Measurements from ENCODE around the gene ZYG11B.
"Not testable (repeated sequence)": the region's sequence is repeated elsewhere in the genome, so short reads cannot be mapped to it uniquely, and the experiment has no call there.

Gene ZYG11B

DNA sequence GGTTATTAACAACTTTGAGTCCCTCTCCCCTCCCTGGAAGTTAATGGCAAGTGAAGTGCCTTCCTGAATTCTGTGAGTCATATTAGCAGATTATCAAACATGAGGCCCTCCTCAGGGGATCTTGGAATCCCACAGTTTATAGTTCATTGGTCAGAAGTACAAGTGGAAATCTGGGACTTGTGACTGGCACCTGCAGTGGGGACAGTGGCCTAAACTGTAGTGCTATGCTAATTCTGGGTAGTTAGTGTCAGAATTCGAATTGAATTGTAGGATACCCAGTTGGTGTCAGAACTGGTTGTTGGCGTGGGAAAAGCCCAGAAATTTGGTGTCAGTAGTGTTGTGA lies 26.2 kb downstream of the ZYG11B start:
- Mint-ChIP-seq H3K36me3 (ENCODE audit: low read depth) (peaks cover 21% of the 10 kb centered on the region), H3K27ac (no peak overlapping the region), H3K4me3 (no peak overlapping the region), H3K4me1 (ENCODE audit: low read depth) (peaks cover 2% of the 10 kb centered on the region), H3K9me3 (no peaks in the 10 kb centered on the region), H3K27me3 (no peaks in the 10 kb centered on the region)
- intact Hi-C loops (cut with micrococcal nuclease) = no loop called here

DNA sequence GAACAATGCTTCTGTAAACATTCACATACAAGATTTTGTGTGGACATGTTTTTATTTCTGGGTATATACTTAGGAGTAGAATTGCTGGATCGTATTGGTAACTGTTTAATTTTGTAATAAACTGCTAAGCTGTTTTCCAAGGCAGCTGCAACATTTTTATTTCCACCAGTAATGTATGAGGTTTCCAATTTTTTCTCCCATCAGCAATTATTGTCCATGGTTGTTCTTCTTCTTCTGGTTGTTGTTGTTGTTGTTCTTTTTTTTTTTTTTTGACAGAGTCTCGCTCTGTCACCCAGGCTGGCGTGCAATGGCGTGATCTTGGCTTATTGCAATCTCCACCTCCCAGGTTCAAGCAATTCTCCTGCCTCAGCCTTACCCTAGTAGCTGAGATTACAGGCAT lies 26.9 kb downstream of the ZYG11B start:
- H3K4me1 Mint-ChIP-seq (ENCODE audit: low read depth) = no peaks in the 10 kb centered on the region
- intact Hi-C loops (cut with micrococcal nuclease) = no loop called here
- no peaks in the 10 kb centered on the region for H3K27me3 Mint-ChIP-seq
- H3K36me3 Mint-ChIP-seq (ENCODE audit: low read depth) = peaks cover 28% of the 10 kb centered on the region
- no peak overlapping the region for H3K4me3 Mint-ChIP-seq
- H3K27ac Mint-ChIP-seq = no peak overlapping the region
- no peaks in the 10 kb centered on the region for H3K9me3 Mint-ChIP-seq

DNA sequence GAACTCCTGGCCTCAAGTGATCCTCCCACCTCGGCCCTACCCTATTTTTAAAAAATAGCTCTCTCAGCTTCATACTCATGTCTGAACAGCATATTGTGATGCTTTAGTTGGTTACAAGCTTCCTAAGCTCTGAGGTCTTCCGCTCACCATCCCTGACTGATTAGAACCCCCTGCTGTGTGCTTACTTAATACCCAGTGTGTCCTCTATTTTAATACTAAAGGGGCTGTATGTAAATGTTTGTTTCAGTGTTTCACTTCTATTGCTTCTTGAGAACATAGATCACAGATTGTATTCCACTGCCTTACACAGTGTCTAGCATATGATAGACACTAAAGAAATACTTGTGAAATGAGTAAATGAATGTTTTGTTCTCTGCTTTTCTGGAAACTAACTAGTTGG lies 29.8 kb downstream of the ZYG11B start:
- intact Hi-C loops (cut with micrococcal nuclease) = no loop called here
- Mint-ChIP-seq H3K4me3 (no peak overlapping the region), H3K9me3 (no peaks in the 10 kb centered on the region), H3K27me3 (no peaks in the 10 kb centered on the region), H3K36me3 (ENCODE audit: low read depth) (peaks cover 46% of the 10 kb centered on the region), H3K4me1 (ENCODE audit: low read depth) (no peaks in the 10 kb centered on the region), H3K27ac (no peak overlapping the region)

DNA sequence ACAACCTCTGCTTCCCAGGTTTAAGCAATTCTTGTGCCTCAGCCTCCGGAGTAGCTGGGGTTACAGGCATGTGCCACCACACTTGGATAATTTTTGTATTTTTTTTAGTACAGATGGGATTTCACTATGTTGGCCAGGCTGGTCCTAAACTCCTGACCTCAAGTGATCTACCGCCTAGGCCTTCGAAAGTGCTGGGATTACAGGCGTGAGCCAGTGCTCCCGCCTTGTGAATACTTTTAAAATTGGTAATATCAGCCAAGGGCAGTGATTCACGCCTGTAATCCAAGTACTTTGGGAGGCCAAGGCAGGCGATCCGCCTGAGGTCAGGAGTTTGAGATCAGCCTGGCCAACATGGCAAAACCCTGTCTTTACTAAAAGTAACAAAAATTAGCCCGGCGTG lies 33.7 kb downstream of the ZYG11B start:
- intact Hi-C loops (cut with micrococcal nuclease) = no loop called here
- Mint-ChIP-seq H3K9me3 (no peaks in the 10 kb centered on the region), H3K4me3 (no peak overlapping the region), H3K36me3 (ENCODE audit: low read depth) (peaks cover 60% of the 10 kb centered on the region), H3K27me3 (no peaks in the 10 kb centered on the region), H3K27ac (no peak overlapping the region), H3K4me1 (ENCODE audit: low read depth) (no peaks in the 10 kb centered on the region)

- peaks cover 44% of the 10 kb centered on the region for H3K36me3 Mint-ChIP-seq (ENCODE audit: low read depth)
- H3K27me3 Mint-ChIP-seq = no peaks in the 10 kb centered on the region
- H3K27ac Mint-ChIP-seq = no peak overlapping the region
- intact Hi-C loops (cut with micrococcal nuclease) = no loop called here
- H3K9me3 Mint-ChIP-seq = no peaks in the 10 kb centered on the region
- no peak overlapping the region for H3K4me3 Mint-ChIP-seq
- peaks cover 10% of the 10 kb centered on the region for H3K4me1 Mint-ChIP-seq (ENCODE audit: low read depth)
These were observed 41.5 kb downstream of the ZYG11B start for GRCh38 chr1:52767596-52768280.

- Mint-ChIP-seq H3K4me1 (ENCODE audit: low read depth) (peaks cover 10% of the 10 kb centered on the region), H3K9me3 (no peaks in the 10 kb centered on the region), H3K27ac (no peak overlapping the region), H3K27me3 (no peaks in the 10 kb centered on the region), H3K36me3 (ENCODE audit: low read depth) (peaks cover 54% of the 10 kb centered on the region), H3K4me3 (no peak overlapping the region)
- intact Hi-C loops (cut with micrococcal nuclease) = no loop called here
These were observed 43.2 kb downstream of the ZYG11B start for GRCh38 chr1:52769346-52770033.

DNA sequence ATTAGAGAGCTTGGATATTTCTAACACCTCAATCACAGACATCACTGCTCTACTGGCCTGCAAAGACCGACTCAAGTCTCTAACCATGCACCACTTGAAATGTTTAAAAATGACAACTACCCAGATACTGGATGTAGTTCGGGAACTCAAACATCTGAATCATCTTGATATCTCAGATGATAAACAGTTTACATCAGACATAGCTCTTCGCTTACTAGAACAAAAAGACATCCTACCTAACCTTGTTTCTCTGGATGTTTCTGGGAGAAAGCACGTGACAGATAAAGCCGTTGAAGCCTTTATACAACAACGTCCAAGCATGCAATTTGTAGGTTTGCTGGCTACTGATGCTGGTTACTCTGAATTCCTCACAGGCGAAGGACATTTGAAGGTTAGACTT lies 45.1 kb downstream of the ZYG11B start:
- Mint-ChIP-seq H3K9me3 (no peaks in the 10 kb centered on the region), H3K4me3 (no peak overlapping the region), H3K27me3 (no peaks in the 10 kb centered on the region), H3K4me1 (ENCODE audit: low read depth) (peaks cover 10% of the 10 kb centered on the region), H3K36me3 (ENCODE audit: low read depth) (peaks cover 64% of the 10 kb centered on the region), H3K27ac (no peak overlapping the region)
- intact Hi-C loops (cut with micrococcal nuclease) = no loop called here

- H3K27ac Mint-ChIP-seq = no peak overlapping the region
- peaks cover 5% of the 10 kb centered on the region for H3K4me1 Mint-ChIP-seq (ENCODE audit: low read depth)
- peaks cover 69% of the 10 kb centered on the region for H3K36me3 Mint-ChIP-seq (ENCODE audit: low read depth)
- H3K4me3 Mint-ChIP-seq = no peak overlapping the region
- intact Hi-C loops (cut with micrococcal nuclease) = no loop called here
- no peaks in the 10 kb centered on the region for H3K27me3 Mint-ChIP-seq
- H3K9me3 Mint-ChIP-seq = no peaks in the 10 kb centered on the region
These were observed 59.9 kb downstream of the ZYG11B start for GRCh38 chr1:52786148-52786547.

DNA sequence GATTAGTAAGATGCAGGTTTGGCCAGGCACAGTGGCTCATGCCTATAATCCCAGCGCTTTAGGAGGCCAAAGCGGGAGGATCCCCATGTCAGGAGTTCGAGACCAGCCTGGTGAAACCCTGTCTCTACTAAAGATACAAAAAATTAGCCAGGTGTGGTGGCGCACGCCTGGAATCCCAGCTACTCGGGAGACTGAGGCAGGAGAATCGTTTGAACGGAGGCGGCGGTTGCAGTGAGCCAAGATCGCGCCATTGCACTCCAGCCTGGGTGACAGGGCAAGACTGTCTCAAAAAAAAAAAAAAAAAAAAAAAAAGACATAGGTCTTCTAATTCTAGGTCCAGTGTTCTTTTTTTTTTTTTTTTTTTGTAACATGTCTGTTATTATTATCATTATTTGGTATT lies 64.2 kb downstream of the ZYG11B start:
- peaks cover 69% of the 10 kb centered on the region for H3K36me3 Mint-ChIP-seq (ENCODE audit: low read depth)
- peaks cover 10% of the 10 kb centered on the region for H3K4me1 Mint-ChIP-seq (ENCODE audit: low read depth)

DNA sequence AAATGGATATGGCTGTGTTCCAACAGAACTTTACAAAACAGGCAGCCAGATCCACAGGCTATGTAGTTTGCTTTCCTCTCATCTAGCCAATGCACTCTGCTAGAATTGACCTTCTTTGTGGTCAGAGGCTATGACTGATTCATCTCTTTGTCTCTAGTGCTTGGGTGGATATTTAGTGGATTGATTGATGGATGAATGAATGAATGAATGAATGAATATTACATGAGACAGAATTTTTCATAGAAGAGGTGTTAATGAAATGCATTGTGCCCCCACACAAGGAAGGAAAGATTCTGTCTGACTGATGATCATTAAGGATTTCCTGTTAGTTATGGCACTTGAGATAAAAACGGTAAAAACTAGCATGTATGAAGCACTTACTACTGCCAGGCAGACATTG lies 65.8 kb downstream of the ZYG11B start:
- H3K4me3 Mint-ChIP-seq = no peak overlapping the region
- intact Hi-C loops (cut with micrococcal nuclease) = no loop called here
- H3K27me3 Mint-ChIP-seq = no peaks in the 10 kb centered on the region
- peaks cover 20% of the 10 kb centered on the region for H3K4me1 Mint-ChIP-seq (ENCODE audit: low read depth)
- H3K36me3 Mint-ChIP-seq (ENCODE audit: low read depth) = peaks cover 59% of the 10 kb centered on the region
- no peaks in the 10 kb centered on the region for H3K9me3 Mint-ChIP-seq
- H3K27ac Mint-ChIP-seq = no peak overlapping the region

More for the DNA sequence above, 64.2 kb downstream of the ZYG11B start:
- H3K4me3 Mint-ChIP-seq; H3K9me3 Mint-ChIP-seq; intact Hi-C loops (cut with micrococcal nuclease); H3K27ac Mint-ChIP-seq; H3K27me3 Mint-ChIP-seq: not testable (repeated sequence)

GRCh38 chr1:52793717-52794116 lies 67.5 kb downstream of the ZYG11B start:
- H3K27ac Mint-ChIP-seq; H3K4me3 Mint-ChIP-seq; H3K9me3 Mint-ChIP-seq; intact Hi-C loops (cut with micrococcal nuclease); H3K27me3 Mint-ChIP-seq: not testable (repeated sequence)
- peaks cover 56% of the 10 kb centered on the region for H3K36me3 Mint-ChIP-seq (ENCODE audit: low read depth)
- peaks cover 20% of the 10 kb centered on the region for H3K4me1 Mint-ChIP-seq (ENCODE audit: low read depth)

DNA sequence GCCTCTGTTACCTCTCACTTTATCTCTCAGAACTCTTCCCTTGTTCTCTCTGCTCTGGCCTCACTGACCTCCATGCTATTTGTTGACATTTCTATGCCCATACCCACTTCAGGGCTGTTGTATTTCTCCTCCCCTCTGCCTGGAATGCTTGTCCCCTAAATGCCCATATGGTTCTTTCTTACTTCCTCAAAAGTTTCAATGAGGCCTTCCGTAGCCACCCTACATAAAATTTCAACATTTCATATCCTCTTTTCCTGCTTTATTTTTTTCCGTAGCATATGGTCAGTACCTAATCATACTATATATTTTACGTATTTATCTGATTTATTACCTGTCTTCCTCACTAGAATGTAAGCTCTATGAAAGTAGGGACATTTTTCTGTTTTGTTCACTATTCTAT lies 69.2 kb downstream of the ZYG11B start:
- no peak overlapping the region for H3K4me3 Mint-ChIP-seq

DNA sequence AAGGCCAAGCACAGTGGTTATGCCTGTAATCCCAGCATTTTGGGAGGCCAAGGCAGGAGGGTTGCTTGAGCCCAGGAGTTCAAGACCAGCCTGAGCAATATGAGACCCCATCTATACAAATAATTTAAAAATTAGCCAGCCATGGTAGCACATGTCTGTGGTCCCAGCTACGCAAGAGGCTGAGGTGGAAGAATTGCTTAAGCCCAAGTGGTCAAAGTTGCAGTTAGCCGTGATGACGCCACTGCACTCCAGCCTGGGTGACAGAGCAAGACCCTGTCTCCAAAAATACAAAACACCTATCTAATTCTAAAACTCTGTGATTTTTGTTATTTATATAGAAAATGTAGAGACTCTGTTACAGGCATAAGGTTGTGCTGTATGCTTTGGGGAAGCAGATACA lies 72.1 kb downstream of the ZYG11B start:
- Mint-ChIP-seq H3K9me3 (no peaks in the 10 kb centered on the region), H3K27ac (no peak overlapping the region), H3K27me3 (no peaks in the 10 kb centered on the region), H3K36me3 (ENCODE audit: low read depth) (peaks cover 49% of the 10 kb centered on the region), H3K4me1 (ENCODE audit: low read depth) (peaks cover 20% of the 10 kb centered on the region), H3K4me3 (no peak overlapping the region)
- intact Hi-C loops (cut with micrococcal nuclease) = no loop called here

More for the DNA sequence above, 69.2 kb downstream of the ZYG11B start:
- intact Hi-C loops (cut with micrococcal nuclease) = no loop called here
- Mint-ChIP-seq H3K36me3 (ENCODE audit: low read depth) (peaks cover 53% of the 10 kb centered on the region), H3K9me3 (no peaks in the 10 kb centered on the region), H3K4me1 (ENCODE audit: low read depth) (peaks cover 20% of the 10 kb centered on the region), H3K27ac (peak overlapping the region; percentile 31), H3K27me3 (no peaks in the 10 kb centered on the region)

DNA sequence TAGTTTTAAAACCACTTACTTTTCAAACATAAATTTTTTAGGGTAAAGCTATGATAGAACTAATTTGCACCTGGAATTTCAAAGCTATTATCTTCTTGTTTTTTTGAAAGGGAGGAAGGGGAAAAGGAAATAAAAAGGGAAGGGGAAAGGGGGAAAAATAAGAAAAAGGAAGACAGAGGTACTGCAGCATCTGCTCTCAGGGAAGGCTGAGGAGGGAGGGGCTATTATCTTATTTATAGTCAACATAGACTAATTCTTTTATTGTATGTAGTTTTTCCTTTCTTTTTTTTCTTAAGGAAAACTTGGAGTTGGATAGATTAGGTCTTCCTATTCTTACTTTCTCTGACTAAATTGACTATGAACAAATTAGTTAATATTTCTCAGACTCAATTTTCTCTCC lies 74.8 kb downstream of the ZYG11B start:
- intact Hi-C loops (cut with micrococcal nuclease) = no loop called here
- Mint-ChIP-seq H3K36me3 (ENCODE audit: low read depth) (peaks cover 58% of the 10 kb centered on the region), H3K4me3 (no peak overlapping the region), H3K27me3 (no peaks in the 10 kb centered on the region), H3K9me3 (no peaks in the 10 kb centered on the region), H3K4me1 (ENCODE audit: low read depth) (peaks cover 6% of the 10 kb centered on the region), H3K27ac (no peak overlapping the region)

DNA sequence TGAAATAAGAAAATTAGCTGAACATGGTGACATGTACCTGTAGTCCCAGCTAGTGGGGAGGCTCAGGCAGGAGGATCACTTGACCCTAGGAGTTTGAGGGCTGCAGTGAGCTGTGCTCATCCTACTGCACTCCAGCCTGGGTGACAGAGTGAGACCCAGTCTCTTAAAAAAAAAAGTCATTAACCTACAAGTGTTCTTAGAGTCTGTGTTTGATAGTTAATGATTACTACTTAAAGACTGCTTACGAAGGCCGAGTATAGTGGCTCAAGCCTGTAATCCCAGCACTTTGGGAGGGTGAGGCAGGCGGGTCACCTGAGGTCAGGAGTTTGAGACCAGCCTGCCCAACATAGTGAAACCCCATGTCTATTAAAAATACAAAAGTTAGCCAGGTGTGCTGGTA lies 77.8 kb downstream of the ZYG11B start:
- intact Hi-C loops (cut with micrococcal nuclease); H3K4me3 Mint-ChIP-seq; H3K9me3 Mint-ChIP-seq; H3K4me1 Mint-ChIP-seq (ENCODE audit: low read depth); H3K27me3 Mint-ChIP-seq; H3K27ac Mint-ChIP-seq: not testable (repeated sequence)
- H3K36me3 Mint-ChIP-seq (ENCODE audit: low read depth) = peaks cover 64% of the 10 kb centered on the region
